ENCODE results near the gene MRPS22.

MRPS22 gene

DNA sequence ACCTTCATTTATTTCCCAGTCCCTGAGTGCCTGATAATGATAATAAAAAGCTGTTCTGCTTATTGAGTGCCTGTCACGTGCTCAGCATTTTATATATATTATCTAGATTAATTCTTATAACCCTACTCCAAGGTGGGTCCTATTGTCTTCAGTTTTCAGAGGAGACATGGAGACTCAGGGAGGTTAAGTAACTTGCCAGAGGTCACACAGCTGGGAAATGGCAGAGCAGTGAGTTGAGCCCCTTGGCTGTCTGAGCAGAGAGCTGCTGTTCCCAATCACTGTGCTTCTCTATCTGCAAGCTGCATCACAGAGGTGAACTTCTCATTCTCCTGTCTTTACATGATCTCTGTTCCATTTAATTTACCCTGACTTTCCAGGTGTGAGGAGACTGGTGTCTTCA is 32.3 kb upstream of the MRPS22 start:
- TF ChIP-seq, protein P1, sequence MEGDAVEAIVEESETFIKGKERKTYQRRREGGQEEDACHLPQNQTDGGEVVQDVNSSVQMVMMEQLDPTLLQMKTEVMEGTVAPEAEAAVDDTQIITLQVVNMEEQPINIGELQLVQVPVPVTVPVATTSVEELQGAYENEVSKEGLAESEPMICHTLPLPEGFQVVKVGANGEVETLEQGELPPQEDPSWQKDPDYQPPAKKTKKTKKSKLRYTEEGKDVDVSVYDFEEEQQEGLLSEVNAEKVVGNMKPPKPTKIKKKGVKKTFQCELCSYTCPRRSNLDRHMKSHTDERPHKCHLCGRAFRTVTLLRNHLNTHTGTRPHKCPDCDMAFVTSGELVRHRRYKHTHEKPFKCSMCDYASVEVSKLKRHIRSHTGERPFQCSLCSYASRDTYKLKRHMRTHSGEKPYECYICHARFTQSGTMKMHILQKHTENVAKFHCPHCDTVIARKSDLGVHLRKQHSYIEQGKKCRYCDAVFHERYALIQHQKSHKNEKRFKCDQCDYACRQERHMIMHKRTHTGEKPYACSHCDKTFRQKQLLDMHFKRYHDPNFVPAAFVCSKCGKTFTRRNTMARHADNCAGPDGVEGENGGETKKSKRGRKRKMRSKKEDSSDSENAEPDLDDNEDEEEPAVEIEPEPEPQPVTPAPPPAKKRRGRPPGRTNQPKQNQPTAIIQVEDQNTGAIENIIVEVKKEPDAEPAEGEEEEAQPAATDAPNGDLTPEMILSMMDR (IDR thresholded peaks at IDR 0.05; ENCODE audit: low read depth, low read length, missing control alignments) = no peak
- no peak for DNase-seq (ENCODE audit: low read depth)

DNA sequence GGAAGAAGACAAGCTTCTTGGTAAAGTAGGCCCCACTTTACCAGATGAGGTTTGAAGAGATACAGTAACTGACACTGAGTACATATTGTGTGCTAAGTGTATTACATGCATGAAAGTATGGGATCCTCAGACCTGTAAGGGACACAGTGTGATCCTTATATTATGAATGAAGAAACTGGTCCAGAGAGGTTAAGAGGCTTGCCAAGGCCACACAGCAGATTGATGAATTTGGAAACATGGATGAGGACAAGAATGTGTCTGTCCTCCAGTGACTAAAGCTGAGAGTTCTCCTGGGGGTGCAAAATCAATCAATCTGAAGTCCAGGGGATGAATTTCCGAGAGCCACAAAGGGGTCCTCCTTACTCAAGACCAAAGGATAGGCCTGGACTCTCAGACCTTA is 31.4 kb upstream of the MRPS22 start:
- no peak for DNase-seq (ENCODE audit: low read depth)
- no peak overlapping the region for H3K4me3 ChIP-seq (ENCODE audit: low read depth, low read length)
- TF ChIP-seq, protein P1 (IDR thresholded peaks at IDR 0.05; ENCODE audit: low read depth, low read length, missing control alignments) = no peak

More for the DNA sequence above, 32.3 kb upstream of the MRPS22 start:
- no peak overlapping the region for H3K4me3 ChIP-seq (ENCODE audit: low read depth, low read length)

DNA sequence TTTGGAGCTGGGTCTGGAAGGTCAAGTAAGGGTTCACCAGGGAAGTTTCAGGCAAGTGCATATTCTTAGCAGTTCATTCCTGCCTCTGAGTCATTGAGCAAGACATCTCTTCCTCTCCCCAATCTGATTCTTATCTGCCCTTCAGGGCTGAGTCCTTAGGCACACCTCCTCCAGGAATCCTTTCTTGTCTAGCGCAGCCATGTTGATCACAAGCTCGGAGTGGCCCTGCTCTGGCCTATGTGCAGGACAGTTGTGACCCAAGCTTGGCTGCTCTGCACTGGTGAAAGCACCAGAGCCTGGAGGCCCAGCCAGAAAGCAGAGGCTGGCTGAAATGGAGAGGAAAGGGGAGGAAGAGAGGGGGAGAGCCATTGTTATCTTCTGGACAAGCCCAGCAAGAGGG is 30.9 kb upstream of the MRPS22 start:
- TF ChIP-seq, protein P1 (IDR thresholded peaks at IDR 0.05; ENCODE audit: low read depth, low read length, missing control alignments) = no peak
- no peak for DNase-seq (ENCODE audit: low read depth)
- H3K4me3 ChIP-seq (ENCODE audit: low read depth, low read length) = no peak overlapping the region

DNA sequence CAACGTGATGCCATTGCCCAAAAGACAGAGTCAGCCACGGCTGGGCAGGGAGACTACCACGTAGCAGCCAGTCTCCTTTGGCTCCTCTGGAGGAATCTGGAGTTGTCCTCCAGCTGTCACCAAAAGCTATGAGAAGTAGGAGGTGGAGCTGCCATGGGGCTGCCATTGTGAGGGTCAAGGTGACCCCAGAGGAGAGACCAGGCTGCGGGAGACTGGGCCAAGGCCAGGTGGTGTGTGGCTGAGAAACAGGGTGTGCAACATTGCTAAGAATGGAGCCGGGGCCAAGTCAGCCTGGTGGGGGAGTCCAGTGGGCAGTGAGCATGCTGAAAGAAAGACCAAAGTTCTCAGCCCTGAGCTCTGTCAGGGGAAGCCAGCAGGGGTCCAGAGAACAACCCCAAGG is 29.9 kb upstream of the MRPS22 start:
- DNase-seq (ENCODE audit: low read depth) = no peak
- TF ChIP-seq, protein P1 (IDR thresholded peaks at IDR 0.05; ENCODE audit: low read depth, low read length, missing control alignments) = no peak
- H3K4me3 ChIP-seq (ENCODE audit: low read depth, low read length) = no peak overlapping the region

DNA sequence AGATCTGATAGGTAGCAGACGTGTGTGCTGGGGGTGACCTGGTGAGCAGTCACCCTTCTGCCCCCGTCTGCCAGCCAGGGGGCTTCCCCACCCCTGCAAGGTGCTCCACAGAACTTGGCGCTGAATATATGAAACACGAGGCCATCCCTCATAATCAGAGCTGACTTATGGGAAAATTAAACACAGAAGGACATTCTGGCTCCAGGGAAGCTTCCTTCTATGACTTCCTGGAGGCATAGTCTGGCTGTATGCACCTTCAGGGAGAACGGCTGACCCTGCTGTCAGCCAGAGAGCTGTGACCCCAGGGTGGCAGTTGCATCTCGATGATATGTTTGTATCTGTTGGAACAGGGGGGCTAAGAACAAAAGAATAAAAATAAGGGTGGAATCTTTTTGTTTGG is 26.6 kb upstream of the MRPS22 start:
- H3K4me3 ChIP-seq (ENCODE audit: low read depth, low read length) = no peak overlapping the region
- TF ChIP-seq, protein P1 (IDR thresholded peaks at IDR 0.05; ENCODE audit: low read depth, low read length, missing control alignments) = no peak
- no peak for DNase-seq (ENCODE audit: low read depth)

DNA sequence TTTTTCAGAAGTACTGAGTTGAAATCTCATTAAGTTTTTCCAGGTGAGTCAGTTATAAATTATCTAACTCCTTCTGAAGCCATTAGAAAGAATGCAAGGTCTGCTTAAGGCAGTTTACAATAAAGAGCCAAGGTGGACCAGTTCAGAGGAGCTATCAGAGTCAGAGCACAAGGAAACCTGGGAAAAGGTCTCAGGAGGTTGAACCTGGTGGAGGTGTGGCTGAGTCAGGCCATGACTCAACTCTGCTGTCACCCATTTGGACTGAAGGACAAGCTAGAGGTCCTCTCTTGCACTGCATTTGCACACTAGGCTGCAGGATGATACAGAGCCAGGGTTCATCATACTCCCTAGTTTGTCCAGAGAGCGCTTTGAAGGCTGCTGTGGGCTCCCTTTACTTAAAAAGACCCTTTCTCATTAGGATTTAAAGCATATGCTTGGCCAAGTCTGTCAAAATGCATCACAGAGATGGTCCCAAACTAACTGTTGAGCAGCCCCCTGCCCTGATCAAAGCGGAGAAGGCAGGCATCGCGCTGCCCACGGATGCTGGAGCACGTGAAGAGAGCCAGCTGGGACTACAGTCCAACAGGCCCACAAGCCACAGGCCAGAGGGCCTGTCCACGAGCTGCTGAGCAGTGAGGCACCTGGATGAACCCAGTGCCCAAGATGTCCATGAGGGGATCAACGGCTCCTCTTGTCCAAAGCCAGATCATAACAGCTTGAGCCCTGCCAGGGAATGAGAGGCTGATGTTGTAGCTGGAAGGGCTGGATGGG is 26.0 kb upstream of the MRPS22 start:
- DNase-seq (ENCODE audit: low read depth) = no peak
- TF ChIP-seq, protein P1 (IDR thresholded peaks at IDR 0.05; ENCODE audit: low read depth, low read length, missing control alignments) = no peak
- H3K4me3 ChIP-seq (ENCODE audit: low read depth, low read length) = no peak overlapping the region

DNA sequence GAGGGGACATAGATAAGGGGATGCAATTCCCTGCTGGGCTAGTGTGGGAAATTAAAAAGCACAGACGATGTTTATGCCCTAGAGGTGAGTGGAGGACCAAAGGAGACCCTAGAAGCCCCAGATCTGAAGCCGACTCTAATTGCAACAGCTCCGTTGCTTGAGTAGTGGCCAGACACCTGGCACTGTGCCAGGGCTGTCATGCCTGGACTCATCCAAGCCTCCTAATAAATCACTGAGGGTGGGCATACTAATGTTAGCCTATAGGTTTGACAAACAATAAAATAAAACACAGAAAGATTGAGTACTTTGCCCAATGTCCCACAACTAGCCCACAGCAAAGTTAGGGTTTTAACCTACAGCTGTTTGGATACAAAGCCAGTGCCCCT is 25.4 kb upstream of the MRPS22 start:
- TF ChIP-seq, protein P1 (IDR thresholded peaks at IDR 0.05; ENCODE audit: low read depth, low read length, missing control alignments) = no peak
- no peak for DNase-seq (ENCODE audit: low read depth)
- H3K4me3 ChIP-seq (ENCODE audit: low read depth, low read length) = no peak overlapping the region

Measured in GM12864 (cell line).